ENCODE data around the gene PCDHGA2. TPM values are rescaled to one million over a fixed set of nuclear protein-coding genes. Genes with fewer than 3 reads are reported as not detected.
A peak's percentile ranks its signal among the peaks of the same experiment; 100 is the strongest.
"Not testable (repeated sequence)": the region's sequence is repeated elsewhere in the genome, so short reads cannot be mapped to it uniquely, and the experiment has no call there.

The PCDHGA2 gene
- total and polyA plus RNA-seq, 11 donors: 2.7 to 15.1 (median 10.5) TPM

DNA sequence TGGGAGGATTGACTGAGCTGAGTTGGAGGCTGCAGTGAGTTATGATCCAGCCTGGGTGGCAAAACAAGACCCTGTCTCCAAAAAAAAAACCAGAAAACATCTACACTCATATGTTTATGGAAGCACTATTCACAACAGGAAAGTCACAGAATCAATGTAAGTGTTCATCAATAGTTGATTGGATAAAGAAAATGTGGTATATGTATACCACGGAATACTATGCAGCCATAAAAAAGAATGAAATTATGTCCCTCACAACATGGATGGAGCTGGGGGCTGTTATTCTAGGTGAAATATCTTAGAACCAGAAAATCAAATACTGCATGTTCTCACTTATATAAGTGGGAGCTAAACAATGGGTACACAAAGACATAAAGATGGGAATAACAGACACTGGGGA lies 31.9 kb upstream of the PCDHGA2 start:
- 95 to 98% (median 98%) methylated on average over 1 of the region's 1 CpG for WGBS, 4 donors
- Histone ChIP-seq H3K36me3 (no peaks in the 10 kb centered on the region), H3K27me3 (no peaks in the 10 kb centered on the region), H3K4me1 (no peaks in the 10 kb centered on the region), H3K27ac (no peak overlapping the region), H3K9me3 (peaks cover 0 to 99% (median 71%) of the 10 kb centered on the region in 12 donors), H3K4me3 (no peak overlapping the region)
- DNase-seq: no peak
- TF ChIP-seq POLR2A (IDR thresholded peaks at IDR 0.05) (no peak), CTCF (IDR thresholded peaks at IDR 0.05) (no peak)
- intact Hi-C loops (cut with DNase I): no loop called here
- no peak for ATAC-seq

DNA sequence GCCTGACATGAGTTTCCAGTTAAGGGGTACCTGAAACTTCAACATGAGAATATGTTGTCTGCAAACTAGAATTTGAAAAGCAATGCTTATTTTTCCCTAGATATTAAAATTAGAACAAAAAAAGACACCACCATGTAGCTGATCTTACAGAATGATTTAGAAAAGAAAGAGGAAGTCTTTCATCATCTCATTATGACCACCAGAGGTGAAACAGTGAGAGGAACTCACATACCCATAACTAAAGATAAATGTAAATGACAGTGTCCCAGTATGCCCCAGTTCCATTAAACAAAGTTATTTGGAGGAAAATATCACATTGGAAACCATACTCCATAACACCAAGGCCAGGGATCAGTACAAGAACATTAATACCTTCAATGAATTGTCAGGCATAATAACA lies 24.8 kb upstream of the PCDHGA2 start:
- DNase-seq (no peak), ATAC-seq (no peak)
- Histone ChIP-seq H3K4me3 (no peak overlapping the region), H3K27me3 (no peaks in the 10 kb centered on the region), H3K9me3 (peaks cover under 1 to 100% (median 76%) of the 10 kb centered on the region in 12 donors), H3K4me1 (peaks cover 0 to 5% (median 0%) of the 10 kb centered on the region in 12 donors), H3K27ac (no peak overlapping the region), H3K36me3 (peaks cover 0 to 37% (median 6%) of the 10 kb centered on the region in 9 donors)
- TF ChIP-seq POLR2A (IDR thresholded peaks at IDR 0.05) (no peak), CTCF (IDR thresholded peaks at IDR 0.05) (no peak)
- intact Hi-C loops (cut with DNase I): loop anchor here in 1 of 10 donors (10.0 kb wide), 1 partner anchor 69 kb away; the partner anchor contains the start of gene PCDHB15

DNA sequence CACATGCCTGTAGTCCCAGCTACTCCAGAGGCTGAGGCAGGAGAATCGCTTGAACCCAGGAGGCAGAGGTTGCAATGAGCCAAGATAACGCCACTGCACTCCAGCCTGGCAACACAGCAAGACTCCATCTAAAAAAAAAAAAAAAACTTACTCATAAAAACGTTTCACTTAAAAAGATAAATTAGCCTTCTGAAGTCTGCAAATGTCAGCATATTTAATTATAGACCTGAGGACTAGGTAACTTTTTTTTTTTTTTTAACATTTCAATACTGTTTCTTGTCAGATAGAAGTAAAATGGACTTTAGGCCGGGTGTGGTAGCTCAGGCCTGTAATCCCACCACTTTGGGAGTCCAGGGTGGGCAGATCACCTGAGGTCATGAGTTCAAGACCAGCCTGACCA lies 21.6 kb upstream of the PCDHGA2 start:
- intact Hi-C loops (cut with DNase I): loop anchor here in 1 of 10 donors (10.0 kb wide), 1 partner anchor 72 kb away; the partner anchor contains the start of gene PCDHB15
- DNase-seq, H3K27ac ChIP-seq, H3K4me3 ChIP-seq, ATAC-seq, H3K27me3 ChIP-seq: not testable (repeated sequence)
- Histone ChIP-seq H3K4me1 (peaks cover 0 to 18% (median 8%) of the 10 kb centered on the region in 12 donors), H3K9me3 (peaks cover 4 to 93% (median 75%) of the 10 kb centered on the region in 12 donors), H3K36me3 (peaks cover 0 to 50% (median 13%) of the 10 kb centered on the region in 9 donors)
- 84 to 88% (median 85%) methylated on average over 4 of the region's 4 CpGs for WGBS, 4 donors

- H3K4me3 ChIP-seq: peak overlapping the region in 6 of 12 donors; percentile 67 to 88 (median 70)
- TF ChIP-seq CTCF (IDR thresholded peaks at IDR 0.05) (no peak), POLR2A (IDR thresholded peaks at IDR 0.05) (no peak)
Measured at GRCh38 chr5:141319202-141319601, 19.4 kb upstream of the PCDHGA2 start.

More at GRCh38 chr5:141319202-141319601, 19.4 kb upstream of the PCDHGA2 start:
- WGBS, 4 donors: 82 to 92% (median 85%) methylated on average over 6 of the region's 6 CpGs
- Histone ChIP-seq H3K36me3 (peaks cover 0 to 46% (median 13%) of the 10 kb centered on the region in 9 donors), H3K27me3 (no peaks in the 10 kb centered on the region), H3K27ac (peak overlapping the region in 1 of 12 donors; percentile 91), H3K4me1 (peaks cover 0 to 18% (median 8%) of the 10 kb centered on the region in 12 donors), H3K9me3 (peaks cover 4 to 86% (median 59%) of the 10 kb centered on the region in 12 donors)
- ATAC-seq (no peak), DNase-seq (no peak)
- intact Hi-C loops (cut with DNase I): loop anchor here in 1 of 10 donors (10.0 kb wide), 1 partner anchor 74 kb away; the partner anchor contains the start of gene PCDHB15

All from heart left ventricle (tissue), 16 donors.